Activated CD4-positive, alpha-beta T cell treated with anti-CD3 and anti-CD28 coated beads, Interleukin-2, amount 10 ng/mL, durations not matched to agents 7 days and 5 days (primary cell): ENCODE data around the gene ERICH6B. TPM values are rescaled to one million over a fixed set of nuclear protein-coding genes. Genes with fewer than 3 reads are reported as not detected.

Experiments
- CTCF ChIA-PET: fragments of 350-600 bp; sonication (Branson Sonifier 250); formaldehyde crosslinking; loops from one replicate; lab custom pipeline; 2021; ENCODE audit warnings: antibody characterized with exemption; lab: Charles Lee
- POLR2A ChIA-PET: fragments of 350-600 bp; sonication (Branson Sonifier 250); formaldehyde crosslinking; loops from one replicate; lab custom pipeline; 2021; ENCODE audit warnings: antibody characterized with exemption; lab: Charles Lee
- DNase-seq: peaks from one replicate; pipeline ENCODE4 v3.0.0-alpha.2; 2020
- H3K27ac Mint-ChIP-seq: one replicate; pipeline ENCODE4 v1.8.0; 2021; ENCODE audit warnings: mild to moderate bottlenecking, moderate library complexity, mixed read lengths
- H3K27me3 Mint-ChIP-seq: one replicate; pipeline ENCODE4 v1.8.0; 2021; ENCODE audit warnings: mixed read lengths
- H3K36me3 Mint-ChIP-seq: one replicate; pipeline ENCODE4 v1.8.0; 2021; ENCODE audit warnings: low read depth, mixed read lengths
- H3K4me1 Mint-ChIP-seq: one replicate; pipeline ENCODE4 v1.8.0; 2021; ENCODE audit warnings: mixed read lengths
- H3K4me3 Mint-ChIP-seq: one replicate; pipeline ENCODE4 v1.8.0; 2021; ENCODE audit warnings: mild to moderate bottlenecking, moderate library complexity, mixed read lengths
- H3K9me3 Mint-ChIP-seq: one replicate; pipeline ENCODE4 v1.8.0; 2021; ENCODE audit warnings: mixed read lengths
- total RNA-seq, 2 experiments: library from RNA; stranded (reverse); gene quantifications; one replicate each; pipeline ENCODE4 v1.2.3, GENCODE V29; 2021

The ERICH6B gene
- total RNA-seq, 2 experiments from 2014 or later: not detected

DNA sequence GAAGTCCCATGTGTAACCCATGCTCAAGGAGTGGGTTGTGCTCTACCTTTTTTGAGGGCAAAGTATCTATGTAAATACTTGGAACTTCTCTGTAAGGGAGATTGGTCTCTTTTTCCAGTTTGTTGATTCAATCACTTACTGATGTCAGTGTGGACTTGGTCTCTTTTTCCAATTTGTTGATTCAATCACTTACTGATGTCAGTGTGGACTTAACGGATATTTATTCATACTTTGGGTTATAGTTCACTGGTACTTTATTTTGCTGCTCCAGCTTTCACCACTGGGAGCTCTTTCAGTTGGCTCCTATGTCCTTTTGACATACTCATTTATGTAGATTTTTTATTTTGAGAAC is 114.4 kb downstream of the ERICH6B start:
- H3K4me3 Mint-ChIP-seq: no peak overlapping the region
- H3K4me1 Mint-ChIP-seq: peaks cover 10% of the 10 kb centered on the region
- ChIA-PET CTCF (no interaction called here), POLR2A (no interaction called here)
- DNase-seq: no peak
- no peaks in the 10 kb centered on the region for H3K27me3 Mint-ChIP-seq
- no peaks in the 10 kb centered on the region for H3K9me3 Mint-ChIP-seq
- H3K36me3 Mint-ChIP-seq: peaks cover 54% of the 10 kb centered on the region
- H3K27ac Mint-ChIP-seq: no peak overlapping the region

DNA sequence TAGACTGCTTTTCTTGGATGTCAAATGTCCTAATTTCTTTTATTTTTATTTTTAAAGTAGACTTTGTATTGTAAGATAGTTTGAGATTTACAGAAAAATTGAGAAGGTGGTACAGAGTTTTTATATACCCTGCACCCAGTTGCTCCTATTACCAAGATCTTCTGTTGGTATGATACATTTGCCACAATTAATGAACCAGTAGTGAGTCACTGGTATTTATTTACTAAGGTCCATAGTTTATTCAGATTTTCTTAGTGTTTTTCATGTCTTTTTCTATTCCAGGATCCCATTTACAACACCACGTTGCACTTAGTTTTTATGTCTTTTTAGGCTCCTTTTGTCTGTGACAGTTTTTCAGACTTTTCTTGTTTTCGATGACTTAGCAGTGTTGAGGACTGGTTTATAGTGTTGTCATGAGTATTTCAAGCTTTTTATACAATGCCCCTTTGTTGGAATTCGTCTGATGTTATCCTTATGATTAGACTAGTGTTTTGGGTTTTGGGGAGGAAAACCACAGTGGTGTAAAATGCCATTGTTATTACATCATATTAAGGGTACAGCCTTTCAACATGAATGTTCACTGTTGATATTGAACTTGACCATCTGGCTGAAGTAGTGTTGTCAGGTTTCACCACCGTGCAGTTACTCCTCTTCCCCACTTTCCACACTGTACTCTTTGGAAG is 114.9 kb downstream of the ERICH6B start:
- no peak overlapping the region for H3K4me3 Mint-ChIP-seq
- H3K36me3 Mint-ChIP-seq: peaks cover 51% of the 10 kb centered on the region
- no peaks in the 10 kb centered on the region for H3K9me3 Mint-ChIP-seq
- CTCF ChIA-PET: interaction anchor here (0.7 kb wide), 1 partner anchor 847 kb away, joined by 3 read pairs; no protein-coding TSS in a partner anchor
- H3K27ac Mint-ChIP-seq: no peak overlapping the region
- POLR2A ChIA-PET: no interaction called here
- no peak for DNase-seq
- no peaks in the 10 kb centered on the region for H3K27me3 Mint-ChIP-seq
- H3K4me1 Mint-ChIP-seq: peaks cover 10% of the 10 kb centered on the region

DNA sequence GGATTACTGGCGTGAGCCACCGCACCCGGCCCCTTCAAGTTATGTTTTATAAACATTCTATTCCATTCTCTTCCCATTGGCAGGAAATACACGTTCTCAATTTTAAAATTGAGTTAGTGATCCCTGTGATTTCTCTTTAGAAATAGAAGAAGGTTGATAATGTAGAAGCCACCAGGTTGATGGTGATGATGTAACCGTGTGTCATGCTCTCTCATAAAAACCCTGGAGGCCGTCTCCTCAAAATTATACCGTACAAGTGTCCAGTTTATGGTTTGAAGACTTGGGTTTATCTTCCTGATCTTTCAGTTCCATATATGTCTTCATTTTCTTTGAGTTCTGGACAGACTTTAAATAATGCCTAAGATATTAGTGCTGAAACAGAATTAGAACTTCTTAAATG is 118.6 kb downstream of the ERICH6B start:
- Mint-ChIP-seq H3K4me1 (peaks cover 10% of the 10 kb centered on the region), H3K9me3 (no peaks in the 10 kb centered on the region), H3K36me3 (peaks cover 44% of the 10 kb centered on the region), H3K4me3 (no peak overlapping the region), H3K27ac (peak overlapping the region; percentile 51), H3K27me3 (no peaks in the 10 kb centered on the region)
- ChIA-PET POLR2A (no interaction called here), CTCF (no interaction called here)
- no peak for DNase-seq

DNA sequence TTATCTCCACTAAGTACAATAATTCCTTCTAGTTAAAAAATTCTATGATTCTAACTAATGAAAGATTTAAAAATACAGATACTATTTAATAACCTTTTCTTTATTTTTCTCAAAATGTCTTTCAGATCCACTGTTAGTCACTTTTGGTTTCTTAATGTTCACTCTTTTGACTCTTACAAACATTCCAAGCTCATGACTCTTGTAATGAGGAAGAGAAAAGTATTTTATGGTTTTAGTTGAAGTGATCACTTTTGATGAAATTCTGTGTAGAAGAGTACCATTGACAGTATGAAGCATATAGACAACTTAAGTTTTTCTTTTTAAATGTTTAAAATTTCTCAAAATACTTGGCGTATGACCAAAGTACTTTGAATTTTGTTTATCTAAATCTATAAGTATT is 123.0 kb downstream of the ERICH6B start:
- peaks cover 24% of the 10 kb centered on the region for H3K36me3 Mint-ChIP-seq
- H3K4me3 Mint-ChIP-seq: no peak overlapping the region
- ChIA-PET POLR2A (interaction anchor here (0.8 kb wide), 1 partner anchor 1143 kb away, joined by 3 read pairs; no protein-coding TSS in a partner anchor), CTCF (interaction anchor here (0.6 to 0.9 kb wide), 2 partner anchors 122 to 509 kb away, joined by 3 to 4 read pairs; no protein-coding TSS in a partner anchor)
- H3K9me3 Mint-ChIP-seq: no peaks in the 10 kb centered on the region
- no peaks in the 10 kb centered on the region for H3K4me1 Mint-ChIP-seq
- no peak for DNase-seq
- no peak overlapping the region for H3K27ac Mint-ChIP-seq
- H3K27me3 Mint-ChIP-seq: no peaks in the 10 kb centered on the region

Other genes with a start within 250 kb of the ERICH6B start
- gene SLC25A30, start 197.4 kb downstream of the ERICH6B start, total RNA-seq: 10 to 100 TPM; 20.6 to 21.2 TPM
- 10 to 100 TPM; 20.9 to 25.0 TPM for gene COG3, start 150.8 kb downstream of the ERICH6B start, total RNA-seq
- not detected for gene CBY2, start 86.6 kb upstream of the ERICH6B start, total RNA-seq
- under 1 TPM; 0.08 to 0.12 TPM for gene SIAH3, start 236.0 kb upstream of the ERICH6B start, total RNA-seq